AG10803 (cell line): ENCODE results near the gene GSK3A.

Experiments
- DNase-seq: peaks from one replicate; pipeline ENCODE4 v3.0.0; 2010; ENCODE audit warnings: low read depth
- H3K4me3 ChIP-seq: 2 replicates; pipeline ENCODE4 v1.5.1; 2011; ENCODE audit warnings: mild to moderate bottlenecking, low read length, control low read depth
- TF ChIP-seq, protein P1 (sequence below): conservative IDR thresholded peaks from 2 replicates; pipeline ENCODE4 v1.5.1; 2011; ENCODE audit warnings: mild to moderate bottlenecking, low read length, control low read depth, inconsistent platforms

Gene GSK3A

GRCh38 chr19:42246143-42246921 is 3.9 kb upstream of the GSK3A start:
- peak; percentile 82 for DNase-seq
- H3K4me3 ChIP-seq: no peak overlapping the region

DNA sequence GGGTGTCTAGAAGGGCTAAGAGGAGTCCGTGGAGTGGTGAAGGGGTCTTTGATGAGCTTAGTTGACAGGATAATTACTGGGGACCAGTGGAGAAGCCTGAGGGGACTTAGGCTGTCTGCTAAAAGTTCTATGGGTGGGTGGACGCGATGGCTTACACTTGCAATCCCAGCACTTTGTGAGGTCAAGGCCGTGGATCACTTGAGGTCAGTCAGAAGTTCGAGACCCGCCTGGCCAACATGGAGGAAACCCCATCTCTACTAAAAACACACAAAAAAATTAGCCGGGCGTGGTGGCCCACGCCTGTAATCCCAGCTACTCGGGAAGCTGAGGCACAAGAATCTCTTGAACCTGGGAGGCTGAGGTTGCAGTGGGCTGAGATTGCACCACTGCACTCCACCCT is 2.8 kb upstream of the GSK3A start:
- TF ChIP-seq, protein P1, sequence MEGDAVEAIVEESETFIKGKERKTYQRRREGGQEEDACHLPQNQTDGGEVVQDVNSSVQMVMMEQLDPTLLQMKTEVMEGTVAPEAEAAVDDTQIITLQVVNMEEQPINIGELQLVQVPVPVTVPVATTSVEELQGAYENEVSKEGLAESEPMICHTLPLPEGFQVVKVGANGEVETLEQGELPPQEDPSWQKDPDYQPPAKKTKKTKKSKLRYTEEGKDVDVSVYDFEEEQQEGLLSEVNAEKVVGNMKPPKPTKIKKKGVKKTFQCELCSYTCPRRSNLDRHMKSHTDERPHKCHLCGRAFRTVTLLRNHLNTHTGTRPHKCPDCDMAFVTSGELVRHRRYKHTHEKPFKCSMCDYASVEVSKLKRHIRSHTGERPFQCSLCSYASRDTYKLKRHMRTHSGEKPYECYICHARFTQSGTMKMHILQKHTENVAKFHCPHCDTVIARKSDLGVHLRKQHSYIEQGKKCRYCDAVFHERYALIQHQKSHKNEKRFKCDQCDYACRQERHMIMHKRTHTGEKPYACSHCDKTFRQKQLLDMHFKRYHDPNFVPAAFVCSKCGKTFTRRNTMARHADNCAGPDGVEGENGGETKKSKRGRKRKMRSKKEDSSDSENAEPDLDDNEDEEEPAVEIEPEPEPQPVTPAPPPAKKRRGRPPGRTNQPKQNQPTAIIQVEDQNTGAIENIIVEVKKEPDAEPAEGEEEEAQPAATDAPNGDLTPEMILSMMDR: no peak
- no peak for DNase-seq
- H3K4me3 ChIP-seq: no peak overlapping the region

More at GRCh38 chr19:42246143-42246921, 3.9 kb upstream of the GSK3A start:
- TF ChIP-seq, protein P1: peak; percentile 79

- TF ChIP-seq, protein P1: peak; percentile 61
- H3K4me3 ChIP-seq: peak overlapping the region; percentile 89
- peak; percentile 89 for DNase-seq
These were observed 2.2 kb upstream of the GSK3A start for GRCh38 chr19:42244347-42245220.

GRCh38 chr19:42242069-42242511 is 312 bp downstream of the GSK3A start:
- TF ChIP-seq, protein P1: no peak
- H3K4me3 ChIP-seq: peak overlapping the region; percentile 67
- peak; percentile 13 for DNase-seq

GRCh38 chr19:42241279-42241678 is 1.1 kb downstream of the GSK3A start:
- peak overlapping the region; percentile 67 for H3K4me3 ChIP-seq
- TF ChIP-seq, protein P1: no peak
- no peak for DNase-seq

GRCh38 chr19:42239544-42240220 is 2.7 kb downstream of the GSK3A start:
- H3K4me3 ChIP-seq: no peak overlapping the region
- TF ChIP-seq, protein P1: no peak
- no peak for DNase-seq
